ENCODE measurements around the gene DNAH11. TPM values are rescaled to one million over a fixed set of nuclear protein-coding genes. Genes with fewer than 3 reads are reported as not detected.
"Not testable (repeated sequence)": the region's sequence is repeated elsewhere in the genome, so short reads cannot be mapped to it uniquely, and the experiment has no call there.

DNAH11 gene
- total RNA-seq, 2 donors from 2014 or later = 0.70 TPM; not detected in 1

DNA sequence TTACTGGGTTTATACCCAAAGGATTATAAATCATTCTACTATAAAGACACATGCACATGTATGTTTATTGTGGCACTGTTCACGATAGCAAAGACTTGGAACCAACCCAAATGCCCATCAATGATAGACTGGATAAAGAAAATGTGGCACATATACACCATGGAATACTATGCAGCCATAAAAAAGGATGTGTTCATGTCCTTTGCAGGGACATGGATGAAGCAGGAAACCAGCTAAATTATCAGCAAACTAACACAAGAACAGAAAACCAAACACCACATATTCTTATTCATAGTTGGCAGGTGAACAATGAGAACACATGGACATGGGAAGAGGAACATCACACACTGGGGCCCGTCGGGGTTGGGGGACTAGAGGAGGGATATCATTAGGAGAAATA lies 390.5 kb downstream of the DNAH11 start:
- not testable (repeated sequence) for DNase-seq; H3K4me3 Mint-ChIP-seq; H3K27ac Mint-ChIP-seq; ATAC-seq (replicated peaks in 1 of 2); H3K27me3 Mint-ChIP-seq (ENCODE audit: low read depth)
- Mint-ChIP-seq H3K4me1 (ENCODE audit: low read depth) (peaks cover 34% of the 10 kb centered on the region), H3K9me3 (peaks cover 11 to 13% of the 10 kb centered on the region in 2 donors), H3K36me3 (ENCODE audit: insufficient read depth in 2 of 2) (peaks cover 22 to 57% of the 10 kb centered on the region in 2 donors)

- Mint-ChIP-seq H3K36me3 (ENCODE audit: insufficient read depth in 2 of 2) (peaks cover 16 to 45% of the 10 kb centered on the region in 2 donors), H3K27me3 (ENCODE audit: low read depth) (no peaks in the 10 kb centered on the region), H3K4me3 (no peak overlapping the region), H3K4me1 (ENCODE audit: low read depth) (peaks cover 46% of the 10 kb centered on the region), H3K9me3 (peaks cover 8 to 9% of the 10 kb centered on the region in 2 donors), H3K27ac (no peak overlapping the region)
- no peak for ATAC-seq (replicated peaks in 1 of 2)
- DNase-seq = no peak
Measured at GRCh38 chr7:21934808-21935207, 392.0 kb downstream of the DNAH11 start.

DNA sequence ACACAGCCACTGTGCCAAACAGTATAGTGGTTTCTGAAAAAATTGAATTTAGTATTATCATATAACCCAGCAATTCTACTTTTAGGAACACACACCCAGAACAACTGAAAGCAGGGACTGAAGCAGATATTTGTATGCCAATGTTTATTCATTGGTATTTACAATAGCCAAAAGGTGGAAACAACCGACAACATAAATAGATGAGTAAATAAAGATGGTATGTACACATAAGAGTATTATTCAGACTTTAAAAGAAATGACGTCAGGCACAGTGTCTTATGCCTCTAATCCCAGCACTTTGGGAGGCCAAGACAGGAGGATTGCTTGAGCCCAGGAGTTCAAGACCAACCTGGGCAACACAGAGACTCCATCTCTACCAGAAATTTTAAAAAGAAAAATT lies 395.6 kb downstream of the DNAH11 start:
- peaks cover 80% of the 10 kb centered on the region for H3K4me1 Mint-ChIP-seq (ENCODE audit: low read depth)
- H3K36me3 Mint-ChIP-seq (ENCODE audit: insufficient read depth in 2 of 2) = peaks cover 10 to 31% of the 10 kb centered on the region in 2 donors
- peak overlapping the region; percentile 43 to 57 for H3K4me3 Mint-ChIP-seq
- no peaks in the 10 kb centered on the region for H3K27me3 Mint-ChIP-seq (ENCODE audit: low read depth)
- DNase-seq = no peak
- peaks cover 3 to 6% of the 10 kb centered on the region in 2 donors for H3K9me3 Mint-ChIP-seq
- peak overlapping the region; percentile 93 for H3K27ac Mint-ChIP-seq
- no peak for ATAC-seq (replicated peaks in 1 of 2)

- Mint-ChIP-seq H3K27ac (peak overlapping the region; percentile 93), H3K27me3 (ENCODE audit: low read depth) (no peaks in the 10 kb centered on the region), H3K4me3 (peak overlapping the region; percentile 57 to 84), H3K4me1 (ENCODE audit: low read depth) (peaks cover 82% of the 10 kb centered on the region), H3K36me3 (ENCODE audit: insufficient read depth in 2 of 2) (peaks cover 10 to 27% of the 10 kb centered on the region in 2 donors), H3K9me3 (peaks cover 2 to 6% of the 10 kb centered on the region in 2 donors)
- DNase-seq = peak; percentile 78 to 79
- ATAC-seq (replicated peaks in 1 of 2) = peak; percentile 91 to 92
Measured at GRCh38 chr7:21939136-21939857, 396.5 kb downstream of the DNAH11 start.

DNA sequence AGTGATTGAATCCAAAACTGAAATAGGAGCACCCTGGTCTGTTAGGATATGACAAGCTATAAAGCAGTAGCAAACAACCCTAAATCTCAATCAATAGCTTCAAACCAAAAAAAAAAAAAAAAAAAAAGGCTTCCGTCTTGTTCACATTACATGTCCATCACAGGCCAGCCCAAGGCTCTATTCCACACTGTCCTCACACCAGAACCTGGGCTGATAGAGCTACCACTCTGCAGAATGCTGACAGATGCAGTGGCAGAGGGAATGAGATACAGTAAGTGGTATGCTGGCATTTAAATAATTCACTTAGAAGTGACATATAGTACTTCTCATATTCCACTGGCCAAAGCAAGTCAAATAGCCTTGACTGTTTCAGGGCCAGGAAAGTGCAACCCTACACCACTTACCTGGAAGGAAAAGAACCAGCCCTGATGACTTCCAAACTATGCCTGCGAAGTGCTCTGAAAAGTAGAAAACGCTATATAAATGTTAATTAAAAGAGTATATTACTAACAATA lies 397.1 kb downstream of the DNAH11 start:
- no peak for DNase-seq
- Mint-ChIP-seq H3K27ac (peak overlapping the region; percentile 93), H3K4me1 (ENCODE audit: low read depth) (peaks cover 81% of the 10 kb centered on the region), H3K4me3 (peak overlapping the region; percentile 57 to 84), H3K36me3 (ENCODE audit: insufficient read depth in 2 of 2) (peaks cover 8 to 23% of the 10 kb centered on the region in 2 donors), H3K9me3 (peaks cover 2 to 6% of the 10 kb centered on the region in 2 donors), H3K27me3 (ENCODE audit: low read depth) (no peaks in the 10 kb centered on the region)
- no peak for ATAC-seq (replicated peaks in 1 of 2)

GRCh38 chr7:21941611-21942141 lies 398.8 kb downstream of the DNAH11 start:
- Mint-ChIP-seq H3K27ac (no peak overlapping the region), H3K4me1 (ENCODE audit: low read depth) (peaks cover 80% of the 10 kb centered on the region), H3K27me3 (ENCODE audit: low read depth) (no peaks in the 10 kb centered on the region), H3K4me3 (peak overlapping the region; percentile 55 to 61), H3K36me3 (ENCODE audit: insufficient read depth in 2 of 2) (peaks cover 0 to 13% of the 10 kb centered on the region in 2 donors), H3K9me3 (peaks cover 0 to under 1% of the 10 kb centered on the region in 2 donors)
- ATAC-seq (replicated peaks in 1 of 2) (no peak), DNase-seq (no peak)

DNA sequence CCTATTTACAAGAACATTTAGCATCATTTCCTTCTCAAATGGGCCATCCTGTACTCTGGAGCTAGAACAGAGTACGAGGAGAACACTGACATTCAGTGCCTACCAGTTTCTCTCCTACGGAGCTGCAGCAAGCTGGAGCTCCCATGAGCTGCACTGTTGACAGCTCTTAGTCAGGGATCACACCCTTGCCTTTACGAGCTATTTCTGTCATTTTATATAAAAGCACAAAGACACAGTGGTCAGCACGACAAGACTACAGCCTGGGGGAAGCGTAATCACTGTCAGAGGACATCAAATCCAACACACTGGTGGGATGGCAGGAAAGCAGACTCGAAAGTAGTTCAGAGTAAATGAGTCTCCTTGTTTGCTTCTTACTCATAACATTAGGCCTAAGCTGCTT lies 400.1 kb downstream of the DNAH11 start:
- DNase-seq (no peak), ATAC-seq (replicated peaks in 1 of 2) (no peak)
- Mint-ChIP-seq H3K9me3 (no peaks in the 10 kb centered on the region), H3K4me1 (ENCODE audit: low read depth) (peaks cover 87% of the 10 kb centered on the region), H3K4me3 (peak overlapping the region; percentile 55 to 92), H3K27ac (no peak overlapping the region), H3K27me3 (ENCODE audit: low read depth) (no peaks in the 10 kb centered on the region), H3K36me3 (ENCODE audit: insufficient read depth in 2 of 2) (peaks cover 0 to 5% of the 10 kb centered on the region in 2 donors)

- DNase-seq (no peak), ATAC-seq (replicated peaks in 1 of 2) (no peak)
- Mint-ChIP-seq H3K4me1 (ENCODE audit: low read depth) (peaks cover 87% of the 10 kb centered on the region), H3K4me3 (peak overlapping the region; percentile 55 to 92), H3K36me3 (ENCODE audit: insufficient read depth in 2 of 2) (peaks cover 0 to 3% of the 10 kb centered on the region in 2 donors), H3K27ac (no peak overlapping the region), H3K9me3 (no peaks in the 10 kb centered on the region), H3K27me3 (ENCODE audit: low read depth) (no peaks in the 10 kb centered on the region)
Measured at GRCh38 chr7:21943436-21943835, 400.6 kb downstream of the DNAH11 start.

DNA sequence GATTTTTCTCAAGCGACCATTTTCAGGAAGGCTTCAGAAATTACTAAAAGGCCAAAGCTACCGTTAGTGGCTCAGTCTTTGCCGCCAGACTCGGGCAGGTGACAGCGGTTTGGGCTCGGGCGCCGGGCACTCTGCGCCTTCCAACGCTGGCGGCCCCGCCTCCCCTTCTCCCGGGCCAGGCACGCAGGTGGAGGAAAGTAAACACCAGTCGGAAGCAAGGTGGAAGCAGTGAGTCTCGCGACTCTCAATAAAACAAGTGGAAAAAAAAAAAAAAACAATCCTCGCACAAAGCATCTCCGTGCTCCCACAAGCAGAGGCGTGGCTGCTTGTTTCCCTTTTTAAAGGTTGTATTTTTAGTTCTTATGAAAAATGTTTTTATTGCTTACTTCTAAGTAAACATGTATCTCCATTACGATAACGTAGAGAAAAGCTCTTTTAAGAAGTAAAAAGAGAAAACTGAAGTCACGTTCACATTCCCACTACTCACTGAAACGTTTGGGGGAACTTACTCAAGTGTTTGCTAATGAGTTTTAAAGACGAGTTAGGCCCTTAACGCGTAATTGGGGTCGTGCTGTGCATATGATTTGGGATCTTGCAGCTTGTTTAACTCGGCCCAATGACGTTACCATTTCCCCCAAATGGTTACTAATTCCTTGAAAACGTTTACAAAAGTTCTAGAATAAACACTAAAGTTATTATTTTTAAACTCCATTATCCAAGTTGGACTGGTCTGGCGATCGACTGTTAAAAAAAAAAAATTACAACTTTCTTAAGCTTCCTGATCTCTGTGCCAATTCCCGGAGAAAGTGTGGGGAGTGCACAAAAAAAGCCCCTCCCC lies 402.0 kb downstream of the DNAH11 start:
- peaks cover 8% of the 10 kb centered on the region for H3K27me3 Mint-ChIP-seq (ENCODE audit: low read depth)
- H3K27ac Mint-ChIP-seq = peak overlapping the region; percentile 66
- H3K36me3 Mint-ChIP-seq (ENCODE audit: insufficient read depth in 2 of 2) = peaks cover 0 to 3% of the 10 kb centered on the region in 2 donors
- peak overlapping the region; percentile 89 to 92 for H3K4me3 Mint-ChIP-seq
- H3K4me1 Mint-ChIP-seq (ENCODE audit: low read depth) = peaks cover 80% of the 10 kb centered on the region
- no peaks in the 10 kb centered on the region for H3K9me3 Mint-ChIP-seq
- ATAC-seq (replicated peaks in 1 of 2) (no peak), DNase-seq (peak; percentile 48 to 52)

GRCh38 chr7:21945454-21946221 lies 402.8 kb downstream of the DNAH11 start, which contains the start of gene CDCA7L:
TSS of gene CDCA7L (minus strand) at chr7:21945899. CDS start at chr7:21945804, 95 bp downstream.
- H3K27me3 Mint-ChIP-seq (ENCODE audit: low read depth) = peaks cover 8% of the 10 kb centered on the region
- H3K27ac Mint-ChIP-seq = peak within 1 kb of the TSS; percentile 66
- no peaks in the 10 kb centered on the region for H3K9me3 Mint-ChIP-seq
- DNase-seq (peak; percentile 75 to 78), ATAC-seq (replicated peaks in 1 of 2) (peak; percentile 89 to 91)
- peaks cover 0 to 3% of the 10 kb centered on the region in 2 donors for H3K36me3 Mint-ChIP-seq (ENCODE audit: insufficient read depth in 2 of 2)
- peaks cover 72% of the 10 kb centered on the region for H3K4me1 Mint-ChIP-seq (ENCODE audit: low read depth)
- H3K4me3 Mint-ChIP-seq = peak within 1 kb of the TSS; percentile 89 to 92

DNA sequence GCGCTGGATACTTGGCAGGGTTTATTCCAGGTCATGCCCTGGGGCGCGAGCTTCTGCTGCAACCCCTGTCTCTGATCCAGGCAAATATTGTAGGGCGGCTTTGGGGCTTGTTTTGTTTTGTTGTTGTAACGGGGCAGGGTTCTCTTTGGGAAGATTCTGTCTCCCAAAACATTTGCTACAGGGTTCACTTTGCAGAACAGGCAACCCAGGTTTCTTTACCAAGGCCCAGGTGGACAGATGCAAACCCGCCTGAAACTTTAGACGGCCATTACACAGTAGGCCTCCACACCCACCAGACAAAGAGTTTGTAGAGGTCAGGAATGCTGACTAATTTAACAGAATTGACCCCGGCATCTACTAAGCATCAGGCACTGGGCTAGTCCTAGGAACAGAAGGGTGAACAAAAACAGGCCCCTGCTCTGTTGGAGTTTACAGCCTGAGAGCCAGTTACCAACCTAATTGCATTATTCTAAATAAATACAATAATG lies 403.4 kb downstream of the DNAH11 start:
- Mint-ChIP-seq H3K27ac (no peak overlapping the region), H3K4me1 (ENCODE audit: low read depth) (peaks cover 66% of the 10 kb centered on the region), H3K4me3 (peak overlapping the region; percentile 89 to 92), H3K36me3 (ENCODE audit: insufficient read depth in 2 of 2) (peaks cover 0 to 1% of the 10 kb centered on the region in 2 donors), H3K9me3 (no peaks in the 10 kb centered on the region), H3K27me3 (ENCODE audit: low read depth) (peaks cover 8% of the 10 kb centered on the region)
- ATAC-seq (replicated peaks in 1 of 2) (no peak), DNase-seq (no peak)

DNA sequence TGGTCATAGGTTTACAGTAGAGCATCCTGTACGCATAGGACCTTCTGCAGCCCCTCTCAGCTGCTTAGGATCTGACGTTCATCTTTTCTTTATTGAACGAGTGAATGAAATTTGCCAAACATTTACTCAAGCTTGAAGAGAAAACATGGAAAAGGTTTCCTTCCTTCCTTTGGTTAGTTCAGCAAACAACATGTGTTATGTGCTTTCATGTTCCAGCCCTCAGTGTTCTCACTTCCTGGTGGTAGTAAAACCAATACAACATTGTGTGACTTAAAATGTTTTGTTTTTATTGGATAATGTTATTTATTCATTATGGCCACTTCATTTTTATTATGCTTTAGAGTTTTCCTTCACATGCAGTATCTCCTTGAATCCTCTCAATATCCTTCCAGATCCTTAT lies 404.2 kb downstream of the DNAH11 start:
- Mint-ChIP-seq H3K27ac (no peak overlapping the region), H3K36me3 (ENCODE audit: insufficient read depth in 2 of 2) (no peaks in the 10 kb centered on the region), H3K27me3 (ENCODE audit: low read depth) (peaks cover 8% of the 10 kb centered on the region), H3K4me1 (ENCODE audit: low read depth) (peaks cover 58% of the 10 kb centered on the region), H3K9me3 (no peaks in the 10 kb centered on the region), H3K4me3 (no peak overlapping the region)
- no peak for DNase-seq
- ATAC-seq (replicated peaks in 1 of 2) = no peak
